Lung (tissue), 12 donors: ENCODE measurements around the gene TUBGCP2. TPM values are rescaled to one million over a fixed set of nuclear protein-coding genes. Genes with fewer than 3 reads are reported as not detected.
A peak's percentile ranks its signal among the peaks of the same experiment; 100 is the strongest.

Experiments
- ATAC-seq: fragments of 200-7000 bp; cut with Tn5 transposase; one replicate; pipeline ENCODE4 v1.9.1; 2020; ENCODE audit warnings: moderate number of reproducible peaks; ENCODE audit not compliant: insufficient read depth, low FRiP score
- DNase-seq, 3 donors: peaks; one replicate each; pipeline ENCODE4 v3.0.0-alpha.2; 2013 to 2017
- H3K27ac ChIP-seq, 2 donors: one replicate each; pipeline ENCODE4 v1.5.1; 2013; ENCODE audit warnings: mild to moderate bottlenecking in 2 of 2, moderate library complexity in 2 of 2, control low read depth in 1 of 2, inconsistent platforms in 1 of 2, low read depth in 1 of 2, low read length in 1 of 2
- H3K27me3 ChIP-seq, 3 donors: one replicate each; pipeline ENCODE4 v1.5.1; 2013; ENCODE audit warnings: low read length in 2 of 3; ENCODE audit not compliant: control insufficient read depth in 3 of 3, insufficient read depth in 3 of 3
- H3K36me3 ChIP-seq, 4 donors: one replicate each; pipeline ENCODE4 v1.5.1; 2013; ENCODE audit warnings: low read length in 4 of 4, mild to moderate bottlenecking in 1 of 4, moderate library complexity in 1 of 4; ENCODE audit not compliant: control insufficient read depth in 4 of 4, insufficient read depth in 4 of 4
- H3K4me1 ChIP-seq, 5 donors: one replicate each; pipeline ENCODE4 v1.5.1; 2013; ENCODE audit warnings: low read length in 5 of 5, mild to moderate bottlenecking in 2 of 5, moderate library complexity in 1 of 5; ENCODE audit not compliant: control insufficient read depth in 5 of 5, insufficient read depth in 5 of 5
- H3K4me3 ChIP-seq: one replicate; pipeline ENCODE4 v1.5.1; 2013; ENCODE audit warnings: mild to moderate bottlenecking, control low read depth, moderate library complexity
- H3K9ac ChIP-seq, 2 donors: one replicate each; pipeline ENCODE4 v1.5.1; 2013; ENCODE audit warnings: low read length in 2 of 2, control low read depth in 1 of 2; ENCODE audit not compliant: insufficient read depth in 1 of 2
- H3K9me3 ChIP-seq, 4 donors: one replicate each; pipeline ENCODE4 v1.5.1; 2013; ENCODE audit warnings: low read length in 3 of 4, mild to moderate bottlenecking in 1 of 4, moderate library complexity in 1 of 4; ENCODE audit not compliant: control insufficient read depth in 4 of 4, insufficient read depth in 3 of 4
- CTCF ChIP-seq: IDR thresholded peaks from 2 replicates; pipeline ENCODE4 v1.5.1; 2012; ENCODE audit warnings: mild to moderate bottlenecking; ENCODE audit errors: control extremely low read depth, extremely low read depth
- WGBS, 2 donors: extraction: QIAGEN DNeasy Blood & Tissue Kit; methylation state at CpG; one replicate each; pipeline ENCODE4 v1.1.7; 2013; 5-methylcytosine and 5-hydroxymethylcytosine counted together
- polyA plus RNA-seq, 2 donors: library from polyadenylated mRNA; stranded (reverse); fragments of 200-250 nt; gene quantifications; one replicate each; pipeline ENCODE4 v1.2.1, GENCODE V29; 2013
- total RNA-seq, 2 donors: library from RNA; depleted of rRNA in 1 of 2; stranded (reverse); fragments of >200 nt in 1 of 2; gene quantifications; one replicate each; pipeline ENCODE4 v1.2.1, GENCODE V29; 2014 to 2021
- donor health status: control.
- donor health status: control.
- donor health status: Bipolar disorder and iron deficiency.
- donor health status: healthy.
- donor health status: DM: yes; HTN: yes; CAD: no.

Gene TUBGCP2
- total and polyA plus RNA-seq, 4 donors, result 39.2 to 66.2 (median 53.8) TPM

GRCh38 chr10:133356549-133357284, 48.0 kb upstream of the TUBGCP2 start:
- no peaks in the 10 kb centered on the region for H3K27me3 ChIP-seq
- peaks cover 0 to 5% (median 0%) of the 10 kb centered on the region in 4 donors for H3K9me3 ChIP-seq
- WGBS, 2 donors, result 49 to 53% methylated on average over 24 to 27 of the region's 27 CpGs
- no peak overlapping the region for H3K27ac ChIP-seq
- no peak overlapping the region for H3K9ac ChIP-seq
- peaks cover 0 to 6% (median 0%) of the 10 kb centered on the region in 4 donors for H3K36me3 ChIP-seq
- DNase-seq (peak in 1 of 3 donors; percentile 5), ATAC-seq (no peak)
- H3K4me3 ChIP-seq, result peak overlapping the region; percentile 68
- H3K4me1 ChIP-seq, result peaks cover 0 to 10% (median 0%) of the 10 kb centered on the region in 5 donors
- TF ChIP-seq CTCF, result no peak

GRCh38 chr10:133355991-133356390, 47.3 kb upstream of the TUBGCP2 start:
- peaks cover 0 to 10% (median 0%) of the 10 kb centered on the region in 5 donors for H3K4me1 ChIP-seq

GRCh38 chr10:133355266-133355665, 46.6 kb upstream of the TUBGCP2 start:
- Histone ChIP-seq H3K9ac (no peak overlapping the region), H3K27me3 (no peaks in the 10 kb centered on the region), H3K27ac (no peak overlapping the region), H3K4me1 (peaks cover 0 to 10% (median 0%) of the 10 kb centered on the region in 5 donors), H3K9me3 (no peaks in the 10 kb centered on the region), H3K36me3 (peaks cover 0 to 6% (median 0%) of the 10 kb centered on the region in 4 donors), H3K4me3 (no peak overlapping the region)
- DNase-seq (no peak), ATAC-seq (no peak)
- TF ChIP-seq CTCF, result no peak
- WGBS, 2 donors, result 94% methylated on average over 6 of the region's 6 CpGs

More at GRCh38 chr10:133355991-133356390, 47.3 kb upstream of the TUBGCP2 start:
- no peak overlapping the region for H3K27ac ChIP-seq
- H3K27me3 ChIP-seq, result no peaks in the 10 kb centered on the region
- ATAC-seq (no peak), DNase-seq (no peak)
- WGBS, 2 donors, result 96 to 97% methylated on average over 3 of the region's 3 CpGs
- peaks cover 0 to 6% (median 0%) of the 10 kb centered on the region in 4 donors for H3K36me3 ChIP-seq
- no peak for TF ChIP-seq CTCF
- no peak overlapping the region for H3K4me3 ChIP-seq
- H3K9me3 ChIP-seq, result peaks cover 0 to under 1% (median 0%) of the 10 kb centered on the region in 4 donors
- H3K9ac ChIP-seq, result no peak overlapping the region
